ENCODE data around the gene FRMD5. TPM values are rescaled to one million over a fixed set of nuclear protein-coding genes. Genes with fewer than 3 reads are reported as not detected.

Gene FRMD5
- total RNA-seq, 1 experiment from 2014 or later, result 3.9 TPM

GRCh38 chr15:44023176-44023575 is 171.9 kb downstream of the FRMD5 start:
- no peak overlapping the region; the same call in 1 of the 2 replicates for H2BK15ac ChIP-seq (ENCODE audit: low read depth, low read length)
- no peaks in the 10 kb centered on the region for H3K9me3 Mint-ChIP-seq
- no peaks in the 10 kb centered on the region for H3K36me3 Mint-ChIP-seq (ENCODE audit: insufficient read depth in 1 of 3, low read depth in 3 of 3)
- no peaks in the 10 kb centered on the region for H3K9me3 ChIP-seq (ENCODE audit: control insufficient read depth, low read depth, low read length)
- no peaks in the 10 kb centered on the region for H3K27me3 ChIP-seq (ENCODE audit: insufficient read depth, low read length)
- no peak overlapping the region for H2BK20ac ChIP-seq (ENCODE audit: low read depth, low read length, poor library complexity, severe bottlenecking)
- no peak overlapping the region for H3K27ac Mint-ChIP-seq
- no peak overlapping the region for H3K27ac ChIP-seq (ENCODE audit: insufficient read length, low read depth, low read length)
- H2BK12ac ChIP-seq (ENCODE audit: insufficient read length, low read depth, low read length), result no peak overlapping the region
- TF ChIP-seq CTCF (conservative IDR thresholded peaks at IDR 0.05), result peak; percentile 21; the same call in 2 of the 3 replicates
- H3K23ac ChIP-seq (ENCODE audit: insufficient read length, low read depth, low read length), result no peak overlapping the region
- H3K4ac ChIP-seq (ENCODE audit: low read depth, low read length), result no peak overlapping the region
- H2AK5ac ChIP-seq (ENCODE audit: insufficient read length, low read length), result no peak overlapping the region
- no peak overlapping the region for H2BK5ac ChIP-seq (ENCODE audit: insufficient read length, low read length)
- no peak overlapping the region for H2BK120ac ChIP-seq (ENCODE audit: low read depth, low read length, poor library complexity, severe bottlenecking)
- no peak overlapping the region for H3K14ac ChIP-seq (ENCODE audit: insufficient read depth, low read length)
- no peaks in the 10 kb centered on the region for H3K79me1 ChIP-seq (ENCODE audit: insufficient read depth, low read depth, low read length, poor library complexity, severe bottlenecking)
- no peaks in the 10 kb centered on the region for H4K20me1 ChIP-seq (ENCODE audit: control insufficient read depth, insufficient read depth, insufficient read length)
- WGBS (ENCODE audit: extremely low coverage, insufficient read length, low lambda C conversion rate), result no CpG with 5 or more reads among the region's 2 CpGs
- H4K5ac ChIP-seq (ENCODE audit: insufficient read length, low read depth, low read length), result no peak overlapping the region
- H3K79me2 ChIP-seq (ENCODE audit: insufficient read depth, low read length), result no peaks in the 10 kb centered on the region
- no peak overlapping the region for H3K56ac ChIP-seq (ENCODE audit: insufficient read length, low read depth, low read length)
- H3K18ac ChIP-seq (ENCODE audit: insufficient read length, low read depth, low read length), result no peak overlapping the region
- H3K4me2 ChIP-seq (ENCODE audit: insufficient read depth, insufficient read length, low read length), result no peak overlapping the region
- no peak overlapping the region for H3K4me3 Mint-ChIP-seq
- H4K8ac ChIP-seq (replicated peaks; ENCODE audit: insufficient read length, low read depth, low read length), result no peak overlapping the region
- H2AFZ ChIP-seq (ENCODE audit: low read length), result no peak overlapping the region
- DNase-seq, result no peak
- no peaks in the 10 kb centered on the region for H3K27me3 Mint-ChIP-seq (ENCODE audit: low read depth)
- H3K9ac ChIP-seq (ENCODE audit: extremely low read depth, insufficient read length, low read length), result no peak overlapping the region
- H3K4me1 ChIP-seq (ENCODE audit: insufficient read depth, low read length), result no peaks in the 10 kb centered on the region
- H3K4me1 Mint-ChIP-seq, result peaks cover 0 to under 1% of the 10 kb centered on the region in 2 experiments; a peak in 2 of 4 replicates
- no peaks in the 10 kb centered on the region for H3K23me2 ChIP-seq (ENCODE audit: insufficient read length, low read depth, low read length, poor library complexity, severe bottlenecking)
- H4K91ac ChIP-seq (ENCODE audit: insufficient read length, low read depth, low read length), result no peak overlapping the region
- no peak overlapping the region for H3T11ph ChIP-seq (ENCODE audit: low read length)
